GM23338 (cell line): Measurements from ENCODE around the gene USP36.

Source experiments
- REST ChIP-seq: IDR thresholded peaks from one replicate; pipeline ENCODE4 v1.6.1; 2018; ENCODE audit warnings: antibody characterized with exemption; ENCODE audit not compliant: unreplicated experiment
- TF ChIP-seq, protein P1 (sequence below), 2 experiments: fragments of 200-600 bp in 1 of 2; sonication (generic) in 1 of 2; conservative IDR thresholded peaks; 2 replicates each; pipeline versions ENCODE4 v1.5.1 to v1.6.1; 2016 to 2017; ENCODE audit warnings: antibody characterized with exemption in 2 of 2, low read depth in 2 of 2, mild to moderate bottlenecking in 2 of 2, moderate library complexity in 1 of 2

DNA sequence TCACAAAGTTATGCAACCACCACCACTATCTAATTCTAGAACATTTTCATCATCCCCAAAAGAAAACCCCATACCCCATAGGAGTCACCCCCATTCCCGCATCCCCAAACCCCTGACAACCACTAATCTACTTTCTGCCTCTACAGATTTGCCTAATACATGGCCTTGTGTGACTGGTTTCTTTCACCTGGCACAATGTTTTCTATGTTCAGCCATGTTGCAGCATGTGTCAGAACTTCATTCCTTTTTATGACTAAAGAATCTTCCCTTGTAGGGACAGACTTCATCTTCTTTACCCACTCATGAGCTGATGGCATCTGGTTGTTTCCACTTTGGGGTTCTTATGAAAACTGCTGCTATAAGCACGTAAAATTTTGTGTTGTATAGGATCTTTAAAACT is 93.1 kb downstream of the USP36 start:
- TF ChIP-seq, protein P1, sequence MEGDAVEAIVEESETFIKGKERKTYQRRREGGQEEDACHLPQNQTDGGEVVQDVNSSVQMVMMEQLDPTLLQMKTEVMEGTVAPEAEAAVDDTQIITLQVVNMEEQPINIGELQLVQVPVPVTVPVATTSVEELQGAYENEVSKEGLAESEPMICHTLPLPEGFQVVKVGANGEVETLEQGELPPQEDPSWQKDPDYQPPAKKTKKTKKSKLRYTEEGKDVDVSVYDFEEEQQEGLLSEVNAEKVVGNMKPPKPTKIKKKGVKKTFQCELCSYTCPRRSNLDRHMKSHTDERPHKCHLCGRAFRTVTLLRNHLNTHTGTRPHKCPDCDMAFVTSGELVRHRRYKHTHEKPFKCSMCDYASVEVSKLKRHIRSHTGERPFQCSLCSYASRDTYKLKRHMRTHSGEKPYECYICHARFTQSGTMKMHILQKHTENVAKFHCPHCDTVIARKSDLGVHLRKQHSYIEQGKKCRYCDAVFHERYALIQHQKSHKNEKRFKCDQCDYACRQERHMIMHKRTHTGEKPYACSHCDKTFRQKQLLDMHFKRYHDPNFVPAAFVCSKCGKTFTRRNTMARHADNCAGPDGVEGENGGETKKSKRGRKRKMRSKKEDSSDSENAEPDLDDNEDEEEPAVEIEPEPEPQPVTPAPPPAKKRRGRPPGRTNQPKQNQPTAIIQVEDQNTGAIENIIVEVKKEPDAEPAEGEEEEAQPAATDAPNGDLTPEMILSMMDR (conservative IDR thresholded peaks at IDR 0.05; ENCODE audit: low read depth in 2 of 2) = no peak
- no peak for TF ChIP-seq REST
